ENCODE data around the gene SLC25A11. TPM values are rescaled to one million over a fixed set of nuclear protein-coding genes. Genes with fewer than 3 reads are reported as not detected.

Gene SLC25A11
- total and polyA plus RNA-seq, 2 donors (not counting 1 experiment from before 2014, with no cell fraction given) = 32.3 to 44.4 TPM

GRCh38 chr17:4940555-4941318 is 891 bp upstream of the SLC25A11 start:
- 0% methylated on average over 19 of the region's 29 CpGs for WGBS (ENCODE audit: insufficient coverage)
- H3K27ac ChIP-seq (ENCODE audit: low read length in 2 of 2) = peak overlapping the region; percentile 84 to 87
- POLR2A ChIA-PET = interaction anchor here (0.6 to 2.6 kb wide), 13 partner anchors 8 to 797 kb away, joined by 3 to 38 read pairs (median 5); partner anchors contain the start of genes ARRB2, CAMTA2, CHRNE and INCA1
- intact Hi-C loops (cut with micrococcal nuclease) = loop anchor here (1.0 to 10.0 kb wide), 6 partner anchors 8 to 304 kb away; partner anchors contain the start of genes INCA1, KIF1C, PFN1 and PLD2
- peak overlapping the region; percentile 89 for H3K4me3 Mint-ChIP-seq
- H3K4me2 ChIP-seq (replicated peaks; ENCODE audit: low read depth, low read length, poor library complexity, severe bottlenecking) = peak overlapping the region; percentile 99
- peak overlapping the region; percentile 86 for H3K9ac ChIP-seq (ENCODE audit: low read length)
- H3K27me3 ChIP-seq (replicated peaks in 1 of 4; ENCODE audit: control extremely low read depth in 1 of 4, control insufficient read depth in 3 of 4, insufficient read depth in 4 of 4, low read length in 3 of 4) = no peaks in the 10 kb centered on the region
- H3K4me3 ChIP-seq (ENCODE audit: control extremely low read depth in 1 of 5, extremely low read depth in 1 of 5, insufficient read depth in 1 of 5, low read depth in 2 of 5, low read length in 4 of 5) = peak overlapping the region; percentile 83 to 100 (median 86)
- H3K9me3 ChIP-seq (ENCODE audit: control extremely low read depth in 1 of 3, control insufficient read depth in 2 of 3, insufficient read depth in 1 of 3, low read length in 2 of 3) = no peaks in the 10 kb centered on the region
- no peaks in the 10 kb centered on the region for H3K9me3 Mint-ChIP-seq (ENCODE audit: insufficient read depth)
- DNase-seq (no peak), ATAC-seq (ENCODE audit: low read depth) (no peak)
- TF ChIP-seq EZH2 (IDR thresholded peaks at IDR 0.05; ENCODE audit: borderline replicate concordance, insufficient read depth, low read depth, low read length, poor library complexity, severe bottlenecking) = no peak
- no peak for TF ChIP-seq CTCF (IDR thresholded peaks at IDR 0.05)
- H3K27ac Mint-ChIP-seq = peak overlapping the region; percentile 95
- H2AFZ ChIP-seq (ENCODE audit: insufficient read depth, low read depth, low read length, poor library complexity, severe bottlenecking) = peak overlapping the region; percentile 78
- peaks cover 55% of the 10 kb centered on the region for H3K79me2 ChIP-seq (ENCODE audit: control insufficient read depth, insufficient read depth, low read length)
- H3K4me1 Mint-ChIP-seq = peaks cover 66% of the 10 kb centered on the region
- CTCF ChIA-PET = interaction anchor here (0.5 to 3.1 kb wide), 15 partner anchors 8 to 185 kb away, joined by 3 to 24 read pairs (median 6); partner anchors contain the start of genes CAMTA2, CHRNE, PFN1 and SPAG7
- peaks cover 19% of the 10 kb centered on the region for H4K20me1 ChIP-seq (ENCODE audit: control insufficient read depth, insufficient read depth, low read length, poor library complexity, severe bottlenecking)
- H3K36me3 ChIP-seq (replicated peaks in 1 of 2; ENCODE audit: control extremely low read depth in 1 of 2, control insufficient read depth in 1 of 2, extremely low read depth in 1 of 2, insufficient read depth in 2 of 2, low read length in 1 of 2) = peaks cover 0 to 51% of the 10 kb centered on the region in 2 experiments
- peaks cover 57 to 66% of the 10 kb centered on the region in 2 donors for H3K4me1 ChIP-seq (ENCODE audit: control insufficient read depth in 2 of 2, insufficient read depth in 2 of 2, low read length in 2 of 2)
- H3K27me3 Mint-ChIP-seq = no peaks in the 10 kb centered on the region

GRCh38 chr17:4939546-4939795 is 375 bp downstream of the SLC25A11 start:
- ChIA-PET POLR2A (interaction anchor here (0.7 to 2.6 kb wide), 12 partner anchors 10 to 796 kb away, joined by 3 to 38 read pairs (median 6); partner anchors contain the start of genes ARRB2, C17orf107, CAMTA2 and CHRNE), CTCF (interaction anchor here (0.9 to 3.1 kb wide), 15 partner anchors 9 to 149 kb away, joined by 3 to 24 read pairs (median 6); partner anchors contain the start of genes CAMTA2, CHRNE, INCA1 and KIF1C)
- peak overlapping the region; percentile 70 to 87 for H3K27ac ChIP-seq (ENCODE audit: low read length in 2 of 2)
- H3K9ac ChIP-seq (ENCODE audit: low read length) = peak overlapping the region; percentile 86
- Mint-ChIP-seq H3K4me1 (peaks cover 55% of the 10 kb centered on the region), H3K27me3 (peaks cover under 1% of the 10 kb centered on the region), H3K9me3 (ENCODE audit: insufficient read depth) (no peaks in the 10 kb centered on the region), H3K4me3 (peak overlapping the region; percentile 89), H3K27ac (peak overlapping the region; percentile 95)
- no peak for DNase-seq
- 1% methylated on average over 16 of the region's 16 CpGs for WGBS (ENCODE audit: insufficient coverage)
- peaks cover 45 to 54% of the 10 kb centered on the region in 2 donors for H3K4me1 ChIP-seq (ENCODE audit: control insufficient read depth in 2 of 2, insufficient read depth in 2 of 2, low read length in 2 of 2)
- no peak for TF ChIP-seq EZH2 (IDR thresholded peaks at IDR 0.05; ENCODE audit: borderline replicate concordance, insufficient read depth, low read depth, low read length, poor library complexity, severe bottlenecking)
- no peak for TF ChIP-seq CTCF (IDR thresholded peaks at IDR 0.05)
- peaks cover 0 to 38% of the 10 kb centered on the region in 2 experiments for H3K36me3 ChIP-seq (replicated peaks in 1 of 2; ENCODE audit: control extremely low read depth in 1 of 2, control insufficient read depth in 1 of 2, extremely low read depth in 1 of 2, insufficient read depth in 2 of 2, low read length in 1 of 2)
- no peak for ATAC-seq (ENCODE audit: low read depth)
- peak overlapping the region; percentile 78 for H2AFZ ChIP-seq (ENCODE audit: insufficient read depth, low read depth, low read length, poor library complexity, severe bottlenecking)
- H3K4me2 ChIP-seq (replicated peaks; ENCODE audit: low read depth, low read length, poor library complexity, severe bottlenecking) = peak overlapping the region; percentile 99
- peak overlapping the region; percentile 68 to 100 (median 86) for H3K4me3 ChIP-seq (ENCODE audit: control extremely low read depth in 1 of 5, extremely low read depth in 1 of 5, insufficient read depth in 1 of 5, low read depth in 2 of 5, low read length in 4 of 5)
- H4K20me1 ChIP-seq (ENCODE audit: control insufficient read depth, insufficient read depth, low read length, poor library complexity, severe bottlenecking) = peaks cover 6% of the 10 kb centered on the region
- intact Hi-C loops (cut with micrococcal nuclease) = loop anchor here (2.0 kb wide), 1 partner anchor 31 kb away; no protein-coding TSS in a partner anchor
- H3K9me3 ChIP-seq (ENCODE audit: control extremely low read depth in 1 of 3, control insufficient read depth in 2 of 3, insufficient read depth in 1 of 3, low read length in 2 of 3) = no peaks in the 10 kb centered on the region
- no peaks in the 10 kb centered on the region for H3K27me3 ChIP-seq (replicated peaks in 1 of 4; ENCODE audit: control extremely low read depth in 1 of 4, control insufficient read depth in 3 of 4, insufficient read depth in 4 of 4, low read length in 3 of 4)
- H3K79me2 ChIP-seq (ENCODE audit: control insufficient read depth, insufficient read depth, low read length) = peaks cover 42% of the 10 kb centered on the region

Data from B cell (primary cell).